Measurements from ENCODE around the gene TRPT1.

Gene TRPT1

DNA sequence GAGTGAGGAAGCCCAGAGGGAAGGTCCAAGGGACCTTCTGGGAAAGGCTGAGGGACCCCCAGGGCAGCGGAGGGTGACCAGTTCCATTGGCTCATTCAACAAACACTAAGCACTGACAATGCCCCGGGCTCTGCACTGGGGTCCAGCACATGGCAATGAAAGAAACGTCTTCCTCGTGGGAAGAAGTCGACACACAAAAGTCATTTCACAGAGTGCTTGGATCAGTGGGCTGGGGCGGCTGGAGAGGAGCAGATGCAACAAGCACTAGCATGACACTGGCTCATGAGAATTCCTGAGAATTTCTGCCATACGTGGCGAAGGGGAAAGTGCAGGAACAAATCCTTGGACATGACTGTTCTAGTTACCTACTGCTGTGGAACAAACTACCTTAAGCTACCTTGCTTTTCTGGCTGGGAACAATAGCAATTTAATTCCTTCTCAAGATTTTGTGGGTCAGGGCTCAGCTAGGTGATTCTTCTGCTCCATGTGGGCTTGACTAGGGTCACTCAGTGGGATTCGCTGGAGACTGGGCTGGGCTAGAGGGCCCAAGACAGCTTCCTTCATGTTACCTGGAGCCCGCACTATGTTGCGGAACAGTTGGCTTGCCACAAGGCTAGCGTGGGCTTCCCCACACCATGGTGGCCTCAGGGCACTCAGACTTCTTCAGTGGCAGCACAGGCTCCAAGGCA lies 46.9 kb downstream of the TRPT1 start:
- DNase-seq (ENCODE audit: low read depth in 2 of 2): no peak

GRCh38 chr11:64178203-64178602 lies 47.8 kb downstream of the TRPT1 start:
- no peak for DNase-seq (ENCODE audit: low read depth in 2 of 2)

GRCh38 chr11:64176751-64177150 lies 49.2 kb downstream of the TRPT1 start:
- DNase-seq (ENCODE audit: low read depth in 2 of 2): no peak

Measured in fibroblast of skin of left quadriceps (primary cell).